ENCODE measurements around the gene UBE2R2.

Gene UBE2R2

GRCh38 chr9:33885948-33886347, 69.0 kb downstream of the UBE2R2 start:
- no peak for DNase-seq

GRCh38 chr9:33893861-33894260, 76.9 kb downstream of the UBE2R2 start:
- no peak for DNase-seq

- DNase-seq = no peak
Measured at GRCh38 chr9:33894316-33894715, 77.4 kb downstream of the UBE2R2 start.

- peak in 1 of 3 donors; percentile 19 for DNase-seq
Measured at GRCh38 chr9:33903157-33903780, 86.3 kb downstream of the UBE2R2 start.

- no peak for DNase-seq
Measured at GRCh38 chr9:33905137-33905536, 88.2 kb downstream of the UBE2R2 start.

GRCh38 chr9:33906769-33907168, 89.8 kb downstream of the UBE2R2 start:
- DNase-seq = no peak

GRCh38 chr9:33907347-33907746, 90.4 kb downstream of the UBE2R2 start:
- no peak for DNase-seq

- no peak for DNase-seq
Measured at GRCh38 chr9:33908114-33908513, 91.2 kb downstream of the UBE2R2 start.

- no peak for DNase-seq
Measured at GRCh38 chr9:33908749-33909148, 91.8 kb downstream of the UBE2R2 start.

- DNase-seq = no peak
Measured at GRCh38 chr9:33913541-33913940, 96.6 kb downstream of the UBE2R2 start.

- no peak for DNase-seq
Measured at GRCh38 chr9:33914887-33915628, 98.1 kb downstream of the UBE2R2 start.

- no peak for DNase-seq
Measured at GRCh38 chr9:33917036-33917435, 100.1 kb downstream of the UBE2R2 start.

- DNase-seq = no peak
Measured at GRCh38 chr9:33919276-33919897, 102.4 kb downstream of the UBE2R2 start.

GRCh38 chr9:33921967-33922895, 105.3 kb downstream of the UBE2R2 start:
- DNase-seq = peak in 2 of 3 donors; percentile 13 to 35

- DNase-seq = no peak
Measured at GRCh38 chr9:33923079-33923478, 106.1 kb downstream of the UBE2R2 start.

- no peak for DNase-seq
Measured at GRCh38 chr9:33923998-33924701, 107.2 kb downstream of the UBE2R2 start.

- peak in 2 of 3 donors; percentile 21 to 31 for DNase-seq
Measured at GRCh38 chr9:33924978-33925797, 108.2 kb downstream of the UBE2R2 start.

- no peak for DNase-seq
Measured at GRCh38 chr9:33926746-33927485, 110.0 kb downstream of the UBE2R2 start.

- no peak for DNase-seq
Measured at GRCh38 chr9:33927694-33928093, 110.7 kb downstream of the UBE2R2 start.

GRCh38 chr9:33931326-33931725, 114.4 kb downstream of the UBE2R2 start:
- no peak for DNase-seq
